ENCODE measurements around the gene MFSD12. TPM values are rescaled to one million over a fixed set of nuclear protein-coding genes. Genes with fewer than 3 reads are reported as not detected.
A peak's percentile ranks its signal among the peaks of the same experiment; 100 is the strongest.

MFSD12 gene
- total RNA-seq, 2 donors from 2014 or later = 28.4 to 54.3 TPM

GRCh38 chr19:3518659-3519058 lies 38.7 kb downstream of the MFSD12 start:
- no peak overlapping the region for H3K9ac ChIP-seq (ENCODE audit: low read depth in 2 of 2, low read length in 2 of 2)
- no peak for DNase-seq
- peaks cover 5% of the 10 kb centered on the region for H3K4me1 ChIP-seq
- no peak overlapping the region for H3K27ac ChIP-seq
- no peaks in the 10 kb centered on the region for H3K27me3 ChIP-seq
- intact Hi-C loops (cut with DNase I) = no loop called here
- H3K9me3 ChIP-seq = no peaks in the 10 kb centered on the region
- H3K36me3 ChIP-seq = no peaks in the 10 kb centered on the region
- TF ChIP-seq, protein P1, sequence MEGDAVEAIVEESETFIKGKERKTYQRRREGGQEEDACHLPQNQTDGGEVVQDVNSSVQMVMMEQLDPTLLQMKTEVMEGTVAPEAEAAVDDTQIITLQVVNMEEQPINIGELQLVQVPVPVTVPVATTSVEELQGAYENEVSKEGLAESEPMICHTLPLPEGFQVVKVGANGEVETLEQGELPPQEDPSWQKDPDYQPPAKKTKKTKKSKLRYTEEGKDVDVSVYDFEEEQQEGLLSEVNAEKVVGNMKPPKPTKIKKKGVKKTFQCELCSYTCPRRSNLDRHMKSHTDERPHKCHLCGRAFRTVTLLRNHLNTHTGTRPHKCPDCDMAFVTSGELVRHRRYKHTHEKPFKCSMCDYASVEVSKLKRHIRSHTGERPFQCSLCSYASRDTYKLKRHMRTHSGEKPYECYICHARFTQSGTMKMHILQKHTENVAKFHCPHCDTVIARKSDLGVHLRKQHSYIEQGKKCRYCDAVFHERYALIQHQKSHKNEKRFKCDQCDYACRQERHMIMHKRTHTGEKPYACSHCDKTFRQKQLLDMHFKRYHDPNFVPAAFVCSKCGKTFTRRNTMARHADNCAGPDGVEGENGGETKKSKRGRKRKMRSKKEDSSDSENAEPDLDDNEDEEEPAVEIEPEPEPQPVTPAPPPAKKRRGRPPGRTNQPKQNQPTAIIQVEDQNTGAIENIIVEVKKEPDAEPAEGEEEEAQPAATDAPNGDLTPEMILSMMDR (IDR thresholded peaks at IDR 0.05) = no peak
- H3K4me3 ChIP-seq = no peak overlapping the region

GRCh38 chr19:3518255-3518654 lies 39.1 kb downstream of the MFSD12 start:
- no peaks in the 10 kb centered on the region for H3K36me3 ChIP-seq
- intact Hi-C loops (cut with DNase I) = no loop called here

GRCh38 chr19:3517638-3518037 lies 39.7 kb downstream of the MFSD12 start:
- DNase-seq = no peak
- H3K9me3 ChIP-seq = no peaks in the 10 kb centered on the region
- H3K9ac ChIP-seq (ENCODE audit: low read depth in 2 of 2, low read length in 2 of 2) = no peak overlapping the region
- no peaks in the 10 kb centered on the region for H3K36me3 ChIP-seq
- H3K27ac ChIP-seq = no peak overlapping the region
- H3K27me3 ChIP-seq = no peaks in the 10 kb centered on the region
- H3K4me3 ChIP-seq = no peak overlapping the region
- intact Hi-C loops (cut with DNase I) = no loop called here
- TF ChIP-seq, protein P1 (IDR thresholded peaks at IDR 0.05) = no peak
- peaks cover 5% of the 10 kb centered on the region for H3K4me1 ChIP-seq

More at GRCh38 chr19:3518255-3518654, 39.1 kb downstream of the MFSD12 start:
- TF ChIP-seq, protein P1 (IDR thresholded peaks at IDR 0.05) = no peak
- Histone ChIP-seq H3K9me3 (no peaks in the 10 kb centered on the region), H3K27ac (no peak overlapping the region), H3K9ac (ENCODE audit: low read depth in 2 of 2, low read length in 2 of 2) (no peak overlapping the region), H3K27me3 (no peaks in the 10 kb centered on the region), H3K4me1 (peaks cover 5% of the 10 kb centered on the region), H3K4me3 (no peak overlapping the region)
- DNase-seq = no peak

- TF ChIP-seq, protein P1 (IDR thresholded peaks at IDR 0.05) = no peak
- Histone ChIP-seq H3K4me1 (peaks cover 5% of the 10 kb centered on the region), H3K9me3 (no peaks in the 10 kb centered on the region), H3K9ac (ENCODE audit: low read depth in 2 of 2, low read length in 2 of 2) (no peak overlapping the region), H3K36me3 (no peaks in the 10 kb centered on the region), H3K27ac (no peak overlapping the region), H3K27me3 (no peaks in the 10 kb centered on the region), H3K4me3 (no peak overlapping the region)
- intact Hi-C loops (cut with DNase I) = no loop called here
- DNase-seq = peak; percentile 67
Measured at GRCh38 chr19:3516675-3517207, 40.6 kb downstream of the MFSD12 start.

DNA sequence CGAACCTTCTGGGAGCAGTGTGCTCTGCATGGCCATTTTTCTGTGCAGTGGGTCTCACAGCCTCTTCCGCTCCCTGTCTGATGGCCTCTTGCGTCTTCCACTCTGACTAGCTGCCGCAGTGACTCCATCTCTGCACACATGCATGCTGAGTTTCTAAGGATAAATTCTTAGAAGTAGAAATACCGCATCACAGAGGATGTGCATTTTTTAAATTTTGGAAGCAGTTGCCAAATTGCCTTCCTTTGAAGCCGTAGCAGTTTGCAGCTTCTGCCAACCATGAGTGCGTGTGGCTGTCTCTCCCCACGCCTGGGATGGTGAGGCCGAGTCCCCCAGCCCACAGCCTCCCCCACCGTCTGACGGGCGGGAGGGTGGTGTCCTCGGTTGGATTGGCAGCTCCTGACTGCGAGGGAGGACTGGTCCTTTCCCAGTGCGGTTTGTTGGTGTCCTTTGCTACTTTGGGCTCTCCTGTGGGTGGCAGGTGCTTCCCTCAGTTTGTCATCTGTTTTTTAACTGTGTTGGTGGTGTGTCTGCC lies 41.4 kb downstream of the MFSD12 start:
- DNase-seq = no peak
- peaks cover 5% of the 10 kb centered on the region for H3K4me1 ChIP-seq
- H3K36me3 ChIP-seq = no peaks in the 10 kb centered on the region

More for the DNA sequence above, 41.4 kb downstream of the MFSD12 start:
- Histone ChIP-seq H3K27ac (no peak overlapping the region), H3K27me3 (no peaks in the 10 kb centered on the region), H3K9me3 (no peaks in the 10 kb centered on the region), H3K9ac (ENCODE audit: low read depth in 2 of 2, low read length in 2 of 2) (no peak overlapping the region), H3K4me3 (no peak overlapping the region)
- intact Hi-C loops (cut with DNase I) = no loop called here
- TF ChIP-seq, protein P1 (IDR thresholded peaks at IDR 0.05) = no peak
